Iris pigment epithelial cell (primary cell): ENCODE measurements around the gene SHMT1.
"Not testable (repeated sequence)": the region's sequence is repeated elsewhere in the genome, so short reads cannot be mapped to it uniquely, and the experiment has no call there.

Experiments used
- DNase-seq: peaks from one replicate; pipeline ENCODE4 v3.0.0-alpha.2; 2011; ENCODE audit warnings: low read depth

The SHMT1 gene

DNA sequence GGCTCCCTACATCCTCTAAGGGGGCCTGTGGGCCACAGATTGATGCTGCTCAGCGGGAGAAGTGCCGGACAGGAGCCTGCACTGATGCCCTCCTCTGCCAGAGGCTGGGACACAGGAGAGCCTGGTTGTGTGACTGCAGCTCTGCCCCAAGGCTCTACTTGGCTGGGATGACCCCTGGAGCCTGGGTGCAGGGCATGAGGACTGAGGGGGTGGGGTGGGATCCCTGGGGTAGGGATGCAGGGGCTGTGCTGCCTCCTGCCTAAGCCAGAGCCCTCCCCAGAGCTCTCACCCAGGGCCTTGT is 14.8 kb upstream of the SHMT1 start:
- DNase-seq, result no peak

- no peak for DNase-seq
Observed at GRCh38 chr17:18377437-18378204, 14.3 kb upstream of the SHMT1 start, which contains the start of gene EVPLL. EVPLL (plus strand) TSS chr17:18377778; CDS start chr17:18380938, 3,160 bp downstream.

DNA sequence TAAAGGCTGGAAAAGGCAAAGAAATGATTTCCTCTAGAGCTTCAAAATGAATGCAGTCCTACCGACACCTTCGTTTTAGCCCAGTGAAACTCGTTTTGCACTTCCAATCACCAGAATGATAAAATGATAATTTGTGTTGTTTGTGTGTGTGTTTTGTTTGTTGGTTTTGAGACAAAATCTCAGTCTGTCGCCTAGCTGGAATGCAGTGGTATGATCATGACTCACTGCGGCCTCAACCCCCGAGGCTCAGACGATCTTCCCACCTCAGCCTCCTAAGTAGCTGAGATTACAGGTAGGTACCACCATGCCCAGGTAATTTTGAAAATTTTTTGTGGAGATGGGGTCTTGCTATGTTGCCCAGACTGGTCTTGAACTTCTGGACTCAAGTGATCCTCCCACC is 10.9 kb upstream of the SHMT1 start:
- DNase-seq, result no peak

- not testable (repeated sequence) for DNase-seq
Observed at GRCh38 chr17:18373181-18373580, 9.8 kb upstream of the SHMT1 start.

GRCh38 chr17:18371455-18371854 is 8.1 kb upstream of the SHMT1 start:
- DNase-seq, result no peak

- no peak for DNase-seq
Observed at GRCh38 chr17:18370761-18371160, 7.4 kb upstream of the SHMT1 start.

DNA sequence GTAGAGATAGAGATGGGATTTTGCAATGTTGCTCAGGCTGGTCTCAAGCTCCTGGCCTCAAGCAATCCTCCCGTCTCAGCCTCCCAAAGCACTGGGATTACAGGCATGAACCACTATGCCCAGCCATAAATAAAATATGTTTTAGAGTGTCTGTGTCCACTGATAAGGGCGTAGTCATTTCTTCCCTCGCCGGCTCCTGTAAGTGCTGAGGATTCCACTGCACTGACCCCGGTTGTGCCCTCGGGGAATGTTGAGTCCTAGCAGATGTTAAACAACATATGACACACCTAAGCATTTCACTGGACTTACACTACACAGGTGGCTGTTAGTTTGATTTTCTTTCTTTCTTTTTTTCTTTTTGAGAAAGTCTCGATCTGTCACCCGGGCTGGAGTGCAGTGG is 5.6 kb upstream of the SHMT1 start:
- DNase-seq, result no peak

DNA sequence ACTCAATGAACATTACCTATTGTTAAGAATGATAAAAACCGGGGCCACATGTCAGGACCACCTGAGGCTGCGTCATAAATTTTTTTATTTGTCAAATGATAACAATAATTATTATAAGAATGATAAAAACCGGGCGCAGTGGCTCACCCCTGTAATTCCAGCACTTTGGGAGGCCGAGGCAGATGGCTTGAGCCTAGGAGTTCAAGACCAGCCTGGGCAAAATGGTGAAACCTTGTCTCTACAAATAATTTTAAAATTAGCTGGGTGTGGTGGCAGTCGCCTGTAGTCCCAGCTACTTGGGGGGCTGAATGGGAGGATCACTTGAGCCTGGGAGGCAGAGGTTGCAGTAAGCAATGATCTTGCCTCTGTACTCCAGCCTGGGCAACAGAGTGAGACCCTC is 816 bp upstream of the SHMT1 start:
- DNase-seq, result no peak

- DNase-seq, result peak; percentile 24
Observed at GRCh38 chr17:18362698-18363100, 651 bp downstream of the SHMT1 start.

DNA sequence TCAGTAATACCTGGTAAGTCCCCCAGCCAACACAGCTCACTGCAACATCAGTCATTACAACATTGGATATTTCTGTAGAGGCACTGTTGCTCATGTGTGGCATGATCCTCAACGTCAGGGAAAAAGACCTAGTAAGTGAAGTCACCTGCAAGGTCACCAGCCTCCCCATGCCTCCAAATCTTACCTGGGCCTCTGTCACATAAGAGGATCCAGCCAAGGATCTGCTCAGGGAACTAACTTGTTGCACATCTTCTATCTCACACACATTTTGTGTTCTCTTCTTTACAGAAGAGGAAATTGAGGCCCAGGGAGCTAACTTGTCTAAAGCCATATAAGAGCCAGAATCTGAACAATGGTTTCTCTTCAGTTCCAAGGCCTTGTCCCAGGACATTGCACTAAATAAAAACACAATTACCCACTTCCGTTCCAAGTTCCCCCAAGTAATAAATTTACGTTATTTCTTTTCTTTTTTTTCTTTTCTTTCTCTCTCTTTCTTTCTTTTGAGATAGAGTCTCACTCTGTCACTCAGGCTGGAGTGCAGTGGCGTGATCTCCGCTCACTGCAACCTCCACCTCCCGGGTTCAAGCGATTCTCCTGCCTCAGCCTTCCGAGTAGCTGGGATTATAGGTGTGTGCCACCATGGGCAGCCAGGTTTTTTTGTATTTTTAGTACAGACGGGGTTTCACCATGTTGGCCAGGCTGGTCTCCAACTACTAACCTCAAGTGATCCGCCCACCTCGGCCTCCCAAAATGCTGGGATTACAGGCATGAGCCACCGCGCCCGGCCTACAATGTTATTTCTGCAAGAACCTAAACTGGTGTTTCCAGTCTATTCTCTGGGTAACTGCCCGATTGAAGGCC is 1.3 kb downstream of the SHMT1 start:
- no peak for DNase-seq

DNA sequence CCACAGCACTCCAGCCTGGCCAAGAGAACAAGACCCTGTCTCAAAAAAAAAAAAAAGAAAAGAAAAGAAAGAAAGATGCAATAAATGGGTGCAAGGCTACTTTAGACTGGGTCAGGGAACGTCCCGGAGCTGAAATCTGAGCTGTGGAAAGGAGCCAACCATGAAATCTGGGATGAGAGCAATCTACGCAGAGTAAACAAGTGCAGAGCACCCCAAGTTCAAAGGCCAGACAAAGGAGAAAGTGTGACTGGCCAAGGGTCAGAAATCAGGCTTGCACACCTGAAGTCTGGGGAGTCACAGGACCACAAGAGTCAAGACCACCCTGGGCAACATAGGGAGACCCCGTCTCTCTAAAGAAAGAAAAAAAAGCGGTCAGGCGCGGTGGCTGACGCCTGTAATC is 2.8 kb downstream of the SHMT1 start:
- DNase-seq, result no peak

- DNase-seq, result peak; percentile 86
Observed at GRCh38 chr17:18356624-18357023, 6.7 kb downstream of the SHMT1 start.

DNA sequence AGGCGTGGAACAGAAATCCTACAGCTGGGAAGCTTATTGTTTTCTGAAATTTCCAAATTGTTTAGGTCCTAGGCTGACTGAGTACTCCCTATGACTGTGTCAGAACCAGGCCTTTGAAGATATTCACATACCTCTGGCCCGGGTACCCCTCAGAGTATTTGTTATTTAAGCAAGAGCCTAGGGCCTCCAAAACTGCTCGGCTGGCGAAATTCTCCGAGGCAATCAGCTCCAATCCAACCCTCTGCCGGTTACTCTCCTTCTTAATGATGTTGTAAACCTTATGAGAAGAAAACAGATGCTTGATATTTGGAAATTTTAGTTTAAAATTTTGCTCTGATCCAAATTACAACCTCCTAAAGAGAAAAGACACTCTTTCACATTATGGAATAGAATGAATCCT is 9.8 kb downstream of the SHMT1 start:
- DNase-seq, result no peak

- no peak for DNase-seq
Observed at GRCh38 chr17:18344021-18344420, 19.3 kb downstream of the SHMT1 start.

- no peak for DNase-seq
Observed at GRCh38 chr17:18339933-18340332, 23.4 kb downstream of the SHMT1 start.

GRCh38 chr17:18338158-18338557 is 25.2 kb downstream of the SHMT1 start:
- not testable (repeated sequence) for DNase-seq

GRCh38 chr17:18332909-18333489 is 30.4 kb downstream of the SHMT1 start:
- DNase-seq, result no peak

- DNase-seq, result no peak
Observed at GRCh38 chr17:18331879-18332278, 31.5 kb downstream of the SHMT1 start.

GRCh38 chr17:18328643-18329204 is 34.6 kb downstream of the SHMT1 start:
- DNase-seq, result no peak

GRCh38 chr17:18327556-18327955 is 35.8 kb downstream of the SHMT1 start:
- no peak for DNase-seq

- DNase-seq, result no peak
Observed at GRCh38 chr17:18327093-18327492, 36.3 kb downstream of the SHMT1 start.

DNA sequence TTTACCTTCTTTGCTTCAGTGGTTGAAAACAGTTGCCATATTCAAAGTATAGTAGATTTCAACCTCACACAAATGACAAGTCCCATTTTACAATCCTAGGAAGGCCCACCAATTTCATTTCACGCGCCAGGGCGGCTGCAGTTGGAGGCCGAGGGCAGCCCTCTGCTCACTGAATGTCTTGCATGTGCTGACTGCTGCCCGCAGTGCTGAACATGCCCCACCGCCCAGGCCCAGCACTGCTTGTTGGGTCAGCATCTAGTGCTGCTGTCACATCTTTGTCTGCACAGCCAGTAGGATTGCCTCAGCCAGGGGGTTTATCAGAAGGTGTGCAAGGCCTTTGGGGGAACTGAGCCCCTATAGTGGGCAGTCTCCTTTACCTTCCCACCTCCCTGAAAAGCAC is 36.8 kb downstream of the SHMT1 start:
- no peak for DNase-seq

DNA sequence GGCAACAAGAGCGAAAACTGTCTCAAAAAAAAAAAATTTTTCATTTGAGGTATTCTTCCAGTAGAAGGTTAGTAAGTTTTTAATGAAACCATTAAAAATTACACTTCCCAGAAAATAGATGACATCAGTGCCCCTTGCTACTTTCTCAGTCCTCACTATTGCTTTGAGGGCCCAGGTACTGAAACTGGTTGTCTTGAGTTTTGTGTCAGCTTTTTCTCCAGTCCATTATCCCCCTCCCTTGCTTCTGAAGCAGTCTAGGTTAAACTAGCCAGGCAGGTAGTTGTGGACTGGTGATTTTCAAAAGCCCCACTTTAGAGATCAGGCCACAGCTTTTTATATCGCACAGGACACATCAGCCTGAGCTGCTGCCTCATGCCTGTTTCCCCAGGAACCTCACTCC is 37.3 kb downstream of the SHMT1 start:
- no peak for DNase-seq
